Inferior parietal cortex (tissue), 1 donor: ENCODE data around the gene CDY2B.
"Not testable (repeated sequence)": the region's sequence is repeated elsewhere in the genome, so short reads cannot be mapped to it uniquely, and the experiment has no call there.

Experiments used
- DNase-seq: peaks from one replicate; pipeline ENCODE4 v3.0.0-alpha.2; 2016; ENCODE audit errors: extremely low spot score

Gene CDY2B, protein sequence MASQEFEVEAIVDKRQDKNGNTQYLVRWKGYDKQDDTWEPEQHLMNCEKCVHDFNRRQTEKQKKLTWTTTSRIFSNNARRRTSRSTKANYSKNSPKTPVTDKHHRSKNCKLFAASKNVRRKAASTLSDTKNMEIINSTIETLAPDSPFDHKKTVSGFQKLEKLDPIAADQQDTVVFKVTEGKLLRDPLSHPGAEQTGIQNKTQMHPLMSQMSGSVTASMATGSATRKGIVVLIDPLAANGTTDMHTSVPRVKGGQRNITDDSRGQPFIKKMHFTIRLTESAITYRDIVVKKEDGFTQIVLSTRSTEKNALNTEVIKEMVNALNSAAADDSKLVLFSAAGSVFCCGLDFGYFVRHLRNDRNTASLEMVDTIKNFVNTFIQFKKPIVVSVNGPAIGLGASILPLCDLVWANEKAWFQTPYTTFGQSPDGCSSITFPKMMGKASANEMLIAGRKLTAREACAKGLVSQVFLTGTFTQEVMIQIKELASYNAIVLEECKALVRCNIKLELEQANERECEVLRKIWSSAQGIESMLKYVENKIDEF

DNA sequence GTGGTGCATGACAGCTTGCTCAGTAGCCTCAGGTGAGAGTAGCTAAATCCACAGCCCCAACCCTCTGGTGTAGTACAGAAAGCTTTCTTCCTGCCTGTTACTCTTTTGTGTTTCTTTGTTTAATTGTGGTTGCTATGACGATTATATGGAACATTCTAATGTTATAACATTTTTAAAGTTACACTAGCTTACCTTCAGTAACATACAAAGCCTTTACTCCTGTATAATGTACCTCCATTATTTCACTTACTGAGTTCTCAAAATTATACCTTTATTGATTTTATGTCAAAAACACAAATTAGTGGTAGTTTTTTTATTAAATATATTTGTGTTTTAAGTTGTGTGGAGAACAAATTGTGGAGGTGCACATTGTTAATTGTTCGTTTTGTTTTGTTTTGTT is at the start of gene CDY2B:
CDY2B (minus strand) TSS at position 101 of the 400 bp plus-strand sequence. CDS start 328 bp downstream, outside the sequence.
- DNase-seq, result not testable (repeated sequence)

DNA sequence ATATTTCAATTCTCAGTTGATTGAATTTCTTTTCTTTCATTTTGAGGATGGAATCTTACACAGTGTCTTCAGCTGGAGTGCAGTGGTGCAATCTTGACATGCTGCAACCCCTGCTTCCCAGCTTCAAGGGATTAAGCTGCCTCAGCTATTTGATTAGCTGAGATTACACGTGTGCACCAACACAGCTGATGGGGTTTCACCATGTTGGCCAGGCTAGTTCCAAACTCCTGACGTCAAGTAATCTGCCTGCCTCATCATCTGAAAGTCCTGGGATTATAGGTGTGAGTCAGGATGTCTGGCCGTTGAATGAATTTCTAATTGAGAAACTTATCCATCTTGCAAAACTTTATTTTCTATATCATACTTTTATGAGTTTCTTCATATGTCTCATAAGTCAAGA is 28.0 kb upstream of the CDY2B start:
- DNase-seq, result not testable (repeated sequence)

DNA sequence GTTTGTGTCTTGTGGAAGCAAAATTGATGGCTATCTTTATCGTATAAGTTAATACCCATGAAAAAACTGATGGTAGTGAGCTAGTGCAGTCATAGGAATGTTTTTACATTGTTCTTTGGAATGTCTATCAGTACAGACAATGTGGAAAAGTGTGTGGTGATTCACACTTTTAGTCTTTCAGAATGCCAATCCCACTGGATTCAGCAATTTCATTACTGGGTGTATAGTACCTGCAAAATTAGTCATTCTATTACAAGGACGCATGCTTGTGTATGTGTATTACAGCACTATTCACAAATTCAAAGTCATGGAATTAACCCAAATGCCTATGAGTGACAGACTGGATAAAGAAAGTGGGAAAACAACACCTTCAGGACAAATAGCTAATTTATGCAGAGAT is 27.3 kb upstream of the CDY2B start:
- DNase-seq, result not testable (repeated sequence)

DNA sequence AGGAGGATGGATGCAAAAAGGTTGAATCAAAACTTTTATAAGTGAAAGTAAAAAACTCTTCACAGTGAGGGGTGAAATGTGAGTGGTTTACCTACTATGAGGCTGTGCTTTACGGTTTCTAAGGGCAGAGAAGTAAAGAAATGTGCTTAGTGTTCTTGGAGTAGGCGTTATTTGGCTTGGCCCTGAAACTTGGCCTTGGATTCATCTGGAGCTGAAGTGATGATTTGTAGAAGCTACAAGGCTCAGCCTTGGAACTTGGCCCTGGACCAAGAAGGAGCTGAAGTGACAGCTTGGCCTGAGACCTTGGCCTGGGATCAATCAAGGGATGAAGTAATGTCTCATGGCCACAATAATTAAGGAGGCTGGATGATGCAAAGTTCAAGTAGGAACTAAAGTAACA is 1.7 kb upstream of the CDY2B start:
- not testable (repeated sequence) for DNase-seq

- not testable (repeated sequence) for DNase-seq
These were observed 3.3 kb downstream of the CDY2B start for GRCh38 chrY:17876767-17877166.

GRCh38 chrY:17875401-17875800 is 4.6 kb downstream of the CDY2B start:
- DNase-seq, result not testable (repeated sequence)

- DNase-seq, result not testable (repeated sequence)
These were observed 8.7 kb downstream of the CDY2B start for GRCh38 chrY:17871194-17871903.

- DNase-seq, result not testable (repeated sequence)
These were observed 9.3 kb downstream of the CDY2B start for GRCh38 chrY:17870737-17871136.

DNA sequence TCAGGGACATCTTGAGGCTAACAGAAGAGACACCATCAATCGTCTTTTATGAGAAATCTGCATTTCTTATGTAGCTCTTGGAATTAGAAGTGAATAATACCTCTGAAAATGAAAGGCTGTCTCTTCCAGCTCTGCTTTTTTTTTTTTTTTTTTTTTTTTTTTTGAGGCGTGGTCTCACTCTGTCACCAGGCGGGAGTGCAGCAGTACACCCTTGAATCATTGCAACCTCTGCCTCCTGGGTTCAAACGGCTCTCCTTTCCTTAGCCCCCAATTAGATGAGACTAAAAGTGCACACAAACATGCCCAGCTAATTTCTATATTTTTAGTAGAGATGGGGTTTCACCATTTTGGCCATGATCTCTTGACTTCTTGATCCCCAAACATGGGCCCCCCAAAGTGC is 12.2 kb downstream of the CDY2B start:
- DNase-seq, result not testable (repeated sequence)

GRCh38 chrY:17860634-17861033 is 19.4 kb downstream of the CDY2B start:
- DNase-seq, result not testable (repeated sequence)

- DNase-seq, result not testable (repeated sequence)
These were observed 22.8 kb downstream of the CDY2B start for GRCh38 chrY:17856963-17857848.

DNA sequence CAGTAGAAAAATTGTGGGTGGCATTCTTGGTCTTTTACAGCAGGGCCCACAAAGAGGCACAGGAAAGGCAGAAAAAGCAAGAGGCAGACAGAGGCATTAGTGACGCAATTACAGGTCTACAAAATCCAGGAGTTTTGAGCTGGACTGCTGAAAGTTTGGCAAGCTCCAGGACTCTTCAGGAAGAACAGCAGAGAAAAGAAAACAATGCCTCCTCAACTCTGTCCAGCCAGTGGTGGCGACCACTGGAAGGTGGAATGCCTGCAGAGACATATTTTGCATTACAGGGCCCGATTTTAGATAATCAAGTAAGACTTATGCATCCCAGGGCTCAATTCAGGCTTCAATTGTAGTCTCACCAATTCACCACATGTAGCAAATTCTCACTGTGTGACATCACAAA is 23.5 kb downstream of the CDY2B start:
- not testable (repeated sequence) for DNase-seq

- DNase-seq, result not testable (repeated sequence)
These were observed 30.9 kb downstream of the CDY2B start for GRCh38 chrY:17849131-17849530.

GRCh38 chrY:17832149-17832548 is 47.9 kb downstream of the CDY2B start:
- DNase-seq, result not testable (repeated sequence)
